Measurements from ENCODE around the gene OR6C6. TPM values are rescaled to one million over a fixed set of nuclear protein-coding genes. Genes with fewer than 3 reads are reported as not detected.
"Not testable (repeated sequence)": the region's sequence is repeated elsewhere in the genome, so short reads cannot be mapped to it uniquely, and the experiment has no call there.

Gene OR6C6
- total RNA-seq, result not detected in 2 replicates

- DNase-seq (ENCODE audit: low read depth in 2 of 2), result no peak
Observed at GRCh38 chr12:55296469-55296868, at the start of gene OR6C6. Gene OR6C6, minus strand, starts transcription at chr12:55296569. Its CDS starts 1,337 bp downstream, at chr12:55295232.

GRCh38 chr12:55336002-55336401, 39.6 kb upstream of the OR6C6 start:
- no peak for DNase-seq (ENCODE audit: low read depth in 2 of 2)

- DNase-seq (ENCODE audit: low read depth in 2 of 2), result no peak
Observed at GRCh38 chr12:55330446-55330845, 34.1 kb upstream of the OR6C6 start, which contains the start of gene OR6C3. Gene OR6C3, plus strand, starts transcription at chr12:55330746. Its CDS starts 955 bp downstream, at chr12:55331701.

- DNase-seq (ENCODE audit: low read depth in 2 of 2), result not testable (repeated sequence)
Observed at GRCh38 chr12:55325801-55326200, 29.4 kb upstream of the OR6C6 start.

GRCh38 chr12:55320201-55320600, 23.8 kb upstream of the OR6C6 start:
- no peak for DNase-seq (ENCODE audit: low read depth in 2 of 2)

GRCh38 chr12:55314043-55314442, 17.7 kb upstream of the OR6C6 start, which contains the start of gene OR6C1:
Gene OR6C1, plus strand, starts transcription at chr12:55314343. Its CDS starts 6,257 bp downstream, at chr12:55320600.
- DNase-seq (ENCODE audit: low read depth in 2 of 2), result no peak

GRCh38 chr12:55289999-55290398, 6.4 kb downstream of the OR6C6 start:
- no peak for DNase-seq (ENCODE audit: low read depth in 2 of 2)

GRCh38 chr12:55280991-55281390, 15.4 kb downstream of the OR6C6 start:
- no peak for DNase-seq (ENCODE audit: low read depth in 2 of 2)

GRCh38 chr12:55258303-55258702, 38.1 kb downstream of the OR6C6 start:
- no peak for DNase-seq (ENCODE audit: low read depth in 2 of 2)

GRCh38 chr12:55256831-55257230, 39.5 kb downstream of the OR6C6 start:
- no peak for DNase-seq (ENCODE audit: low read depth in 2 of 2)

- DNase-seq (ENCODE audit: low read depth in 2 of 2), result no peak
Observed at GRCh38 chr12:55253281-55253680, 43.1 kb downstream of the OR6C6 start.

- no peak for DNase-seq (ENCODE audit: low read depth in 2 of 2)
Observed at GRCh38 chr12:55250944-55251343, 45.4 kb downstream of the OR6C6 start.

GRCh38 chr12:55246159-55246558, 50.2 kb downstream of the OR6C6 start:
- DNase-seq (ENCODE audit: low read depth in 2 of 2), result no peak

GRCh38 chr12:55244309-55244708, 52.1 kb downstream of the OR6C6 start, which contains the start of gene OR6C74:
Gene OR6C74, plus strand, starts transcription at chr12:55244609. Its CDS starts 2,679 bp downstream, at chr12:55247288.
- no peak for DNase-seq (ENCODE audit: low read depth in 2 of 2)

Other genes starting within 250 kb of the OR6C6 start
- not detected in 2 replicates for gene OR9K2, start 170.2 kb downstream of the OR6C6 start, total RNA-seq
- not detected in 2 replicates for gene OR10A7, start 75.5 kb downstream of the OR6C6 start, total RNA-seq
- gene OR6C74, start 52.0 kb downstream of the OR6C6 start, total RNA-seq, result not detected in 2 replicates
- gene OR6C1, start 17.8 kb upstream of the OR6C6 start, total RNA-seq, result not detected in 2 replicates
- not detected in 2 replicates for gene OR6C3, start 34.2 kb upstream of the OR6C6 start, total RNA-seq
- gene OR6C75, start 66.4 kb upstream of the OR6C6 start, total RNA-seq, result not detected in 2 replicates
- not detected in 2 replicates for gene OR6C65, start 104.0 kb upstream of the OR6C6 start, total RNA-seq
- not detected in 2 replicates for gene OR6C76, start 129.7 kb upstream of the OR6C6 start, total RNA-seq
- gene OR6C2, start 147.5 kb upstream of the OR6C6 start, total RNA-seq, result not detected in 2 replicates
- gene OR6C70, start 173.6 kb upstream of the OR6C6 start, total RNA-seq, result not detected in 2 replicates
- not detected in 2 replicates for gene OR6C68, start 195.8 kb upstream of the OR6C6 start, total RNA-seq